MCF 10A (cell line): Measurements from ENCODE around the gene ECE1. TPM values are rescaled to one million over a fixed set of nuclear protein-coding genes. Genes with fewer than 3 reads are reported as not detected.

Source experiments
- BruUV-seq: library from RNA; stranded (reverse); fragments of 400-500 nt; replicated peaks from 2 replicates; lab custom pipeline; 2021; lab: Mats Ljungman, UMichigan
- CTCF ChIA-PET: fragments of 300-600 bp; sonication (Branson Sonifier 250); formaldehyde crosslinking; extraction: SDS; loops from one replicate; lab custom pipeline; 2021; ENCODE audit warnings: antibody characterized with exemption, inconsistent platforms; lab: Yijun Ruan, JAX
- POLR2A ChIA-PET: fragments of 300-600, 350-650 bp; sonication (Branson Sonifier 250); formaldehyde crosslinking; extraction: SDS; loops from one replicate; lab custom pipeline; 2020; ENCODE audit warnings: antibody characterized with exemption, inconsistent platforms; lab: Yijun Ruan, JAX
- DNase-seq: peaks from one replicate; pipeline ENCODE4 v3.0.0-alpha.2; 2018; ENCODE audit not compliant: unreplicated experiment
- H3K27ac Mint-ChIP-seq: one replicate; pipeline ENCODE4 v1.8.0; 2022; ENCODE audit warnings: mild to moderate bottlenecking, low read depth, mixed read lengths; ENCODE audit not compliant: unreplicated experiment
- H3K27me3 Mint-ChIP-seq: one replicate; pipeline ENCODE4 v1.8.0; 2022; ENCODE audit warnings: mixed read lengths; ENCODE audit not compliant: insufficient read depth, unreplicated experiment
- H3K36me3 Mint-ChIP-seq: one replicate; pipeline ENCODE4 v1.8.0; 2022; ENCODE audit warnings: mild to moderate bottlenecking, moderate library complexity, mixed read lengths; ENCODE audit not compliant: insufficient read depth, unreplicated experiment
- H3K4me1 Mint-ChIP-seq: one replicate; pipeline ENCODE4 v1.8.0; 2022; ENCODE audit warnings: mixed read lengths; ENCODE audit not compliant: insufficient read depth, unreplicated experiment
- H3K4me3 Mint-ChIP-seq: one replicate; pipeline ENCODE4 v1.8.0; 2022; ENCODE audit warnings: mild to moderate bottlenecking, moderate library complexity, mixed read lengths; ENCODE audit not compliant: unreplicated experiment
- H3K9me3 Mint-ChIP-seq: one replicate; pipeline ENCODE4 v1.8.0; 2022; ENCODE audit warnings: mixed read lengths; ENCODE audit not compliant: unreplicated experiment
- intact Hi-C: fragments of 100-400 bp; cut with micrococcal nuclease; formaldehyde crosslinking; loops from 2 replicates; pipeline ENCODE4 v1.14.1; 2022
- total RNA-seq: library from RNA; stranded (reverse); gene quantifications from 2 replicates; pipeline ENCODE4 v1.2.3, GENCODE V29; 2022
- TF ChIP-seq, protein P1 (sequence below): fragments of 200-600 bp; IDR thresholded peaks from one replicate; pipeline ENCODE4 v1.8.0; 2022; ENCODE audit warnings: antibody characterized with exemption, mild to moderate bottlenecking; ENCODE audit not compliant: unreplicated experiment

The ECE1 gene
- total RNA-seq, 1 experiment from 2014 or later: 40.0 TPM

DNA sequence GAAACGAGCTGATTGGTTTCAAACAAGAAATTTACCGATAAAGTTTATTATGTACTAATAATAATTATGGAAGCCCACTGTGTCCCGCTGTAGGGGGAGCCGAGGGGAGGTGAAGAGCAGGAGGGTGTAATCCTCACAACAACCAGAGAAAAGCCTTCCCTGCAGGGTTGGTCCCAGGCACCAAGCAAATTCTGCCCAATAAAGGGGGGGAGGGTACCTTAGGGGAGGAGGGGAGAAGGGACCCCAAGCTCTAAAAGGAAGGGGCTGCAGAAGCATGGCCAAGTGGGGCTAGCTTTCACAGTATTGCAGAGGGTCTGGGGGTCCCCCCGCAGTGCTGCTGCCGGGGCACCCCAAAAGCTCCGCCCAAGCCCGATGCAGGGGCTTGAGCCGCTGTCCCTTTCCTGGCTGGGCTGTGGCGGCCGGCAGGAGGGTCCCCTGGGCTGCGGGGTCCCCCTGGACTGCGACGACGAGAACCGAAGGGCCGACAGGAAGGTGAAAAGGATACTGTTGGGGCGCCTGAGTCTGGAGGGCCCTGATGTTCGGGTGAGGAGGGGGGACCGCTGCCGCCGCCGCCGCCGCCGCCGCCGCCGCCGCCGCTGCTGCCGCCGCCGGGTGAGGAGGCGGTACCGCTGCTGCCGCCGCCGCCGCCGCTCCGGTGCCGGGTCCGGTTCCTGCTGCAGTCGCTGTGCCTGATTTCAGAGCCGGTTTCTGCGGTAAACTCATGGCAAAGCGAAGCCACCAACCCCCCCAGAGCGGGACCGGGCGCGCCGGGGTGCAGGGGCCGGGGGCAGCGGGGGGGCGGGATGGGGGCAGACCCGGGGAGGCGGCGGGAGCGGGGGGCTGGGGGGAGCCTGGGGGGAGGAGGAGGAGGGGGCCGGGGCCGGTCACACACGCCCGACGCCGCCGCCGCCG, 114.3 kb downstream of the ECE1 start:
- Mint-ChIP-seq H3K27me3 (no peaks in the 10 kb centered on the region), H3K27ac (peak overlapping the region; percentile 90), H3K4me3 (peak overlapping the region; percentile 84), H3K4me1 (peaks cover 26% of the 10 kb centered on the region), H3K9me3 (no peaks in the 10 kb centered on the region), H3K36me3 (no peaks in the 10 kb centered on the region)
- CTCF ChIA-PET: interaction anchor here (0.5 to 1.0 kb wide), 3 partner anchors 153 to 407 kb away, joined by 3 to 4 read pairs (median 3); no protein-coding TSS in a partner anchor
- DNase-seq: peak; percentile 25
- intact Hi-C loops: no loop called here
- TF ChIP-seq, protein P1, sequence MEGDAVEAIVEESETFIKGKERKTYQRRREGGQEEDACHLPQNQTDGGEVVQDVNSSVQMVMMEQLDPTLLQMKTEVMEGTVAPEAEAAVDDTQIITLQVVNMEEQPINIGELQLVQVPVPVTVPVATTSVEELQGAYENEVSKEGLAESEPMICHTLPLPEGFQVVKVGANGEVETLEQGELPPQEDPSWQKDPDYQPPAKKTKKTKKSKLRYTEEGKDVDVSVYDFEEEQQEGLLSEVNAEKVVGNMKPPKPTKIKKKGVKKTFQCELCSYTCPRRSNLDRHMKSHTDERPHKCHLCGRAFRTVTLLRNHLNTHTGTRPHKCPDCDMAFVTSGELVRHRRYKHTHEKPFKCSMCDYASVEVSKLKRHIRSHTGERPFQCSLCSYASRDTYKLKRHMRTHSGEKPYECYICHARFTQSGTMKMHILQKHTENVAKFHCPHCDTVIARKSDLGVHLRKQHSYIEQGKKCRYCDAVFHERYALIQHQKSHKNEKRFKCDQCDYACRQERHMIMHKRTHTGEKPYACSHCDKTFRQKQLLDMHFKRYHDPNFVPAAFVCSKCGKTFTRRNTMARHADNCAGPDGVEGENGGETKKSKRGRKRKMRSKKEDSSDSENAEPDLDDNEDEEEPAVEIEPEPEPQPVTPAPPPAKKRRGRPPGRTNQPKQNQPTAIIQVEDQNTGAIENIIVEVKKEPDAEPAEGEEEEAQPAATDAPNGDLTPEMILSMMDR: no peak
- no TSS peak for BruUV-seq
- POLR2A ChIA-PET: interaction anchor here (0.7 to 2.9 kb wide), 19 partner anchors 8 to 563 kb away, joined by 3 to 30 read pairs (median 4); partner anchors contain the start of gene HP1BP3

- H3K27ac Mint-ChIP-seq: peak overlapping the region; percentile 90
- no peaks in the 10 kb centered on the region for H3K27me3 Mint-ChIP-seq
- peak; percentile 42 for DNase-seq
- intact Hi-C loops: no loop called here
- POLR2A ChIA-PET: interaction anchor here (0.7 to 2.9 kb wide), 20 partner anchors 8 to 478 kb away, joined by 3 to 30 read pairs (median 4); partner anchors contain the start of gene HP1BP3
- CTCF ChIA-PET: interaction anchor here (0.6 to 1.0 kb wide), 4 partner anchors 20 to 406 kb away, joined by 3 read pairs; no protein-coding TSS in a partner anchor
- TSS peak; percentile 52 for BruUV-seq
- H3K36me3 Mint-ChIP-seq: peaks cover 2% of the 10 kb centered on the region
- H3K9me3 Mint-ChIP-seq: no peaks in the 10 kb centered on the region
- peak overlapping the region; percentile 84 for H3K4me3 Mint-ChIP-seq
- TF ChIP-seq, protein P1: no peak
- peaks cover 27% of the 10 kb centered on the region for H3K4me1 Mint-ChIP-seq
Observed at GRCh38 chr1:21175324-21175669, 115.0 kb downstream of the ECE1 start.

DNA sequence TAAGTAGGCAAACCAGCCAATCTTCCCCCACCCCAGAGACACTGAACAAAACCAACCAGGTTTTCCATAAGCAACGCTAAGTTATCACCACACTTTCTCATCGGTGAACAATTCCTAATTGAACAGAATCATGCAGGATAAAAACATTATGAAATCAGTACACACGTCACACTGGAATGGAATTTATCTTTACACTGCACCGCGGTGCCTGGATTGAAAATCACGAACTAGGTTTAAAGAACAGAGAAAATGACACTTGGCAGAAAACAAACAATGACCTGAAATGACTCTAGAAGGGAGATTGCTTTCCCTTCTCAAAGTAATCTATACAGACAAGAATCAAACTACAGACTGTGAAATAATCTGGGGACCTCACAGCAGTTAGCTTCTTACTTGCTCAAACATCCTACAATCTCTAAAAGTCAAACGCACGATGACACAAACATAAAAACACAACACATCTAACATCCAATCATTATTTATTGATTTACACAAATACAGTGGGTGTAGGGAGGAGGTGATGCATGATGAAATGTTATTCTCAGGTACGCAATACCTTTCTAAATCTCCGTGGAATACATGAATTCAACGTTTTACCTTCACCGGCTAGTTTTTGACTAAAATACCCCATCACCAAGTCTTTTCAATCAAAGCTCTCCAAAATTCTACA, 115.5 kb downstream of the ECE1 start:
- ChIA-PET POLR2A (interaction anchor here (0.7 to 2.9 kb wide), 23 partner anchors 9 to 478 kb away, joined by 3 to 30 read pairs (median 4); partner anchors contain the start of gene HP1BP3), CTCF (interaction anchor here (0.5 to 0.9 kb wide), 3 partner anchors 21 to 94 kb away, joined by 3 to 5 read pairs (median 3); no protein-coding TSS in a partner anchor)
- H3K9me3 Mint-ChIP-seq: no peaks in the 10 kb centered on the region
- peaks cover 27% of the 10 kb centered on the region for H3K4me1 Mint-ChIP-seq
- H3K27ac Mint-ChIP-seq: peak overlapping the region; percentile 90
- BruUV-seq: TSS peak; percentile 89
- H3K4me3 Mint-ChIP-seq: peak overlapping the region; percentile 84
- intact Hi-C loops: no loop called here
- DNase-seq: peak; percentile 51
- H3K27me3 Mint-ChIP-seq: no peaks in the 10 kb centered on the region
- peaks cover 7% of the 10 kb centered on the region for H3K36me3 Mint-ChIP-seq
- TF ChIP-seq, protein P1: no peak
